Measurements from ENCODE around the gene KRTAP12-1.

The KRTAP12-1 gene

GRCh38 chr21:44681861-44682579, at the start of gene KRTAP12-1:
Gene KRTAP12-1 (minus strand): TSS chr21:44682163. CDS start chr21:44682123, 40 bp downstream.
- intact Hi-C loops (cut with DNase I): no loop called here
- DNase-seq: peak in 1 of 10 donors; percentile 49

GRCh38 chr21:44730951-44731579, 49.1 kb upstream of the KRTAP12-1 start:
- DNase-seq: no peak
- intact Hi-C loops (cut with DNase I): no loop called here

- DNase-seq: no peak
- intact Hi-C loops (cut with DNase I): no loop called here
Observed at GRCh38 chr21:44730028-44730395, 48.0 kb upstream of the KRTAP12-1 start.

GRCh38 chr21:44729336-44730027, 47.5 kb upstream of the KRTAP12-1 start:
- peak in 1 of 10 donors; percentile 68 for DNase-seq
- intact Hi-C loops (cut with DNase I): no loop called here

GRCh38 chr21:44728716-44729115, 46.8 kb upstream of the KRTAP12-1 start:
- intact Hi-C loops (cut with DNase I): no loop called here
- DNase-seq: peak in 1 of 10 donors; percentile 44

- peak in 1 of 10 donors; percentile 42 for DNase-seq
- intact Hi-C loops (cut with DNase I): no loop called here
Observed at GRCh38 chr21:44727757-44728156, 45.8 kb upstream of the KRTAP12-1 start.

GRCh38 chr21:44727321-44727720, 45.4 kb upstream of the KRTAP12-1 start:
- intact Hi-C loops (cut with DNase I): no loop called here
- peak in 1 of 10 donors; percentile 34 for DNase-seq

GRCh38 chr21:44726826-44727225, 44.9 kb upstream of the KRTAP12-1 start:
- DNase-seq: peak in 1 of 10 donors; percentile 36
- intact Hi-C loops (cut with DNase I): no loop called here

- DNase-seq: no peak
- intact Hi-C loops (cut with DNase I): no loop called here
Observed at GRCh38 chr21:44724926-44725325, 43.0 kb upstream of the KRTAP12-1 start.

- DNase-seq: no peak
- intact Hi-C loops (cut with DNase I): no loop called here
Observed at GRCh38 chr21:44724196-44724595, 42.2 kb upstream of the KRTAP12-1 start.

GRCh38 chr21:44723177-44724131, 41.5 kb upstream of the KRTAP12-1 start:
- intact Hi-C loops (cut with DNase I): no loop called here
- DNase-seq: no peak

GRCh38 chr21:44722731-44723130, 40.8 kb upstream of the KRTAP12-1 start:
- intact Hi-C loops (cut with DNase I): no loop called here
- DNase-seq: no peak

- no peak for DNase-seq
- intact Hi-C loops (cut with DNase I): no loop called here
Observed at GRCh38 chr21:44720170-44720569, 38.2 kb upstream of the KRTAP12-1 start.

GRCh38 chr21:44718571-44718970, 36.6 kb upstream of the KRTAP12-1 start:
- intact Hi-C loops (cut with DNase I): no loop called here

GRCh38 chr21:44718093-44718492, 36.1 kb upstream of the KRTAP12-1 start:
- intact Hi-C loops (cut with DNase I): no loop called here

More at GRCh38 chr21:44718571-44718970, 36.6 kb upstream of the KRTAP12-1 start:
- peak in 2 of 10 donors; percentile 38 to 44 for DNase-seq

GRCh38 chr21:44716984-44717383, 35.0 kb upstream of the KRTAP12-1 start:
- intact Hi-C loops (cut with DNase I): no loop called here
- no peak for DNase-seq

More at GRCh38 chr21:44718093-44718492, 36.1 kb upstream of the KRTAP12-1 start:
- DNase-seq: no peak

GRCh38 chr21:44714905-44715304, 32.9 kb upstream of the KRTAP12-1 start:
- intact Hi-C loops (cut with DNase I): no loop called here
- DNase-seq: no peak

- intact Hi-C loops (cut with DNase I): no loop called here
Observed at GRCh38 chr21:44713846-44714245, 31.9 kb upstream of the KRTAP12-1 start.

GRCh38 chr21:44713130-44713529, 31.2 kb upstream of the KRTAP12-1 start:
- intact Hi-C loops (cut with DNase I): no loop called here
- peak in 1 of 10 donors; percentile 59 for DNase-seq

More at GRCh38 chr21:44713846-44714245, 31.9 kb upstream of the KRTAP12-1 start:
- DNase-seq: no peak

Data from posterior cingulate gyrus (tissue), 11 donors.